ENCODE data around the gene IRAK2.

GRCh38 chr3:10182950-10183349 lies 18.2 kb downstream of the IRAK2 start:
- TF ChIP-seq CTCF (IDR thresholded peaks at IDR 0.05; ENCODE audit: insufficient read depth, low read depth, low read length) (no peak), EZH2 (IDR thresholded peaks at IDR 0.05; ENCODE audit: insufficient read depth, low read length) (no peak)

All from astrocyte (in vitro differentiated cells and primary cell).